B cell (primary cell): Measurements from ENCODE around the gene GLRA3. TPM values are rescaled to one million over a fixed set of nuclear protein-coding genes. Genes with fewer than 3 reads are reported as not detected.

Source experiments
- ATAC-seq: fragments of 200-7000 bp; cut with Tn5 transposase; one replicate; pipeline ENCODE4 v1.10.0; 2021; ENCODE audit warnings: low read depth, mild to moderate bottlenecking, moderate number of reproducible peaks, moderate library complexity
- CTCF ChIA-PET: fragments of 350-600 bp; sonication (Branson Sonifier 250); formaldehyde crosslinking; loops from one replicate; lab custom pipeline; 2021; ENCODE audit warnings: antibody characterized with exemption, inconsistent platforms; lab: Charles Lee
- POLR2A ChIA-PET: fragments of 350-600 bp; sonication (Branson Sonifier 250); formaldehyde crosslinking; loops from one replicate; lab custom pipeline; 2021; ENCODE audit warnings: antibody characterized with exemption; lab: Charles Lee
- DNase-seq: peaks from one replicate; pipeline ENCODE4 v3.0.0; 2013
- H2AFZ ChIP-seq: 2 replicates; pipeline ENCODE4 v1.6.1; 2012; ENCODE audit warnings: mild to moderate bottlenecking, low read depth, low read length; ENCODE audit not compliant: insufficient read depth, poor library complexity, severe bottlenecking
- H3K27ac ChIP-seq, 2 donors: 1 replicate in 1 of 2; 2 replicates in 1 of 2; pipeline ENCODE4 v1.5.1; 2012 to 2013; ENCODE audit warnings: low read length in 2 of 2, mild to moderate bottlenecking in 2 of 2, moderate library complexity in 1 of 2
- H3K27me3 ChIP-seq, 4 experiments: fragments of 200-600 bp in 1 of 4; sonication (generic) in 1 of 4; replicated peaks in 1 of 4; 1 replicate in 2 of 4; 2 replicates in 2 of 4; pipeline versions ENCODE4 v1.6.1 to v1.7.0; 2013 to 2016; ENCODE audit warnings: low read length in 3 of 4, mild to moderate bottlenecking in 2 of 4, mixed read lengths in 1 of 4, moderate library complexity in 1 of 4; ENCODE audit not compliant: insufficient read depth in 4 of 4, control insufficient read depth in 3 of 4; ENCODE audit errors: control extremely low read depth in 1 of 4
- H3K36me3 ChIP-seq, 2 experiments: replicated peaks in 1 of 2; 1 replicate in 1 of 2; 2 replicates in 1 of 2; pipeline versions ENCODE4 v1.6.1 to v1.7.1; 2013; ENCODE audit warnings: low read length in 1 of 2; ENCODE audit not compliant: insufficient read depth in 2 of 2, control insufficient read depth in 1 of 2; ENCODE audit errors: control extremely low read depth in 1 of 2, extremely low read depth in 1 of 2
- H3K4me1 ChIP-seq, 2 donors: fragments of 200-600 bp in 1 of 2; sonication (generic) in 1 of 2; 1 replicate in 1 of 2; 2 replicates in 1 of 2; pipeline versions ENCODE4 v1.5.1 to v1.6.1; 2013 to 2017; ENCODE audit warnings: low read length in 2 of 2; ENCODE audit not compliant: control insufficient read depth in 2 of 2, insufficient read depth in 2 of 2
- H3K4me2 ChIP-seq: replicated peaks from 2 replicates; pipeline ENCODE3; 2012; ENCODE audit warnings: mild to moderate bottlenecking, low read depth, low read length; ENCODE audit not compliant: poor library complexity, severe bottlenecking
- H3K4me3 ChIP-seq, 5 experiments: fragments of 200-600 bp in 1 of 5; sonication (generic) in 1 of 5; 1 replicate in 3 of 5; 2 replicates in 2 of 5; pipeline versions ENCODE4 v1.5.1 to v1.7.0; 2011 to 2016; ENCODE audit warnings: low read length in 4 of 5, mild to moderate bottlenecking in 4 of 5, low read depth in 2 of 5, control low read depth in 1 of 5, moderate library complexity in 1 of 5; ENCODE audit not compliant: insufficient read depth in 1 of 5; ENCODE audit errors: control extremely low read depth in 1 of 5, extremely low read depth in 1 of 5
- H3K79me2 ChIP-seq: fragments of 200-600 bp; sonication (generic); one replicate; pipeline ENCODE4 v1.6.0; 2016; ENCODE audit warnings: low read length; ENCODE audit not compliant: control insufficient read depth, insufficient read depth
- H3K9ac ChIP-seq: fragments of 200-600 bp; sonication (generic); 2 replicates; pipeline ENCODE4 v1.6.1; 2017; ENCODE audit warnings: mild to moderate bottlenecking, low read length, moderate library complexity
- H3K9me3 ChIP-seq, 3 donors: one replicate each; pipeline versions ENCODE4 v1.6.1 to v1.7.1; 2013; ENCODE audit warnings: low read length in 2 of 3; ENCODE audit not compliant: control insufficient read depth in 2 of 3, insufficient read depth in 1 of 3; ENCODE audit errors: control extremely low read depth in 1 of 3
- H4K20me1 ChIP-seq: 2 replicates; pipeline ENCODE4 v1.6.0; 2012; ENCODE audit warnings: mild to moderate bottlenecking, low read length; ENCODE audit not compliant: insufficient read depth, control insufficient read depth, poor library complexity, severe bottlenecking
- H3K27ac Mint-ChIP-seq: one replicate; pipeline ENCODE4 v1.8.0; 2021; ENCODE audit warnings: mixed read lengths
- H3K27me3 Mint-ChIP-seq: one replicate; pipeline ENCODE4 v1.8.0; 2021; ENCODE audit warnings: mixed read lengths
- H3K4me1 Mint-ChIP-seq: one replicate; pipeline ENCODE4 v1.8.0; 2021; ENCODE audit warnings: mixed read lengths
- H3K4me3 Mint-ChIP-seq: one replicate; pipeline ENCODE4 v1.8.0; 2021; ENCODE audit warnings: mixed read lengths
- H3K9me3 Mint-ChIP-seq: one replicate; pipeline ENCODE4 v1.8.0; 2022; ENCODE audit warnings: mixed read lengths; ENCODE audit not compliant: insufficient read depth
- EZH2 ChIP-seq: IDR thresholded peaks from 2 replicates; pipeline ENCODE4 v1.6.1; 2012; ENCODE audit warnings: borderline replicate concordance, low read depth, mild to moderate bottlenecking, moderate library complexity, low read length; ENCODE audit not compliant: insufficient read depth, poor library complexity, severe bottlenecking
- WGBS: methylation state at CpG from one replicate; pipeline ENCODE4 v1.1.5; 2013; ENCODE audit warnings: missing lambda C conversion rate; ENCODE audit not compliant: insufficient coverage; 5-methylcytosine and 5-hydroxymethylcytosine counted together
- intact Hi-C: fragments of 100-400 bp; cut with micrococcal nuclease; formaldehyde crosslinking; loops from one replicate; pipeline ENCODE4 v1.10.0; 2022
- polyA plus RNA-seq: library from polyadenylated mRNA; depleted of rRNA; stranded (reverse); fragments of >200 nt; gene quantifications from 2 replicates; pipeline ENCODE4 v1.2.3, GENCODE V29; 2012
- total RNA-seq, 2 donors: library from RNA; stranded (reverse); fragments of 120-200 nt in 1 of 2; gene quantifications; 1 replicate in 1 of 2; 2 replicates in 1 of 2; pipeline versions ENCODE4 v1.2.3 to v1.2.4, GENCODE V29; 2013 to 2022
- TF ChIP-seq, protein P1 (sequence below): fragments of 200-600 bp; IDR thresholded peaks from one replicate; pipeline ENCODE4 v1.8.0; 2022; ENCODE audit warnings: antibody characterized with exemption, mild to moderate bottlenecking

The GLRA3 gene
- total and polyA plus RNA-seq, 2 donors (not counting 1 experiment from before 2014, with no cell fraction given) = 0.12 to 0.30 TPM

DNA sequence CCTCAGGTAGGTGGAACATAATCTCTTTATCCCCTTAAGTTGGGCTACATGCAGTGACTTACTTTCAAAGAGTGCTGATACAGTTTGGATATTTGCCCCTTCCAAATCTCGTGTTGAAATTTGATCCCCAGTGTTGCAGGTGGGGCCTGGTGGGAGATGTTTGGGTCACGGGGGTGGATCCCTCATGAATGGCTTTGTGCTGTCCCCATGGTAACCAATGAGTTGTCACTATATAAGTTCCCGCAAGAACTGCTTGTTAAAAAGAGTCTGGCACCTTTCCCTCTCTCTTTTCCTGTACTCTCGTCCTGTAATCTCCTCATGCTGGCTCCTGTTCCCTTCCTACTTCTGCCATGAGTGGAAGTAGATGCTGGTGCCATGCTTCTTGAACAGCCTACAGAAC lies 71.3 kb downstream of the GLRA3 start:
- no peaks in the 10 kb centered on the region for H3K4me1 Mint-ChIP-seq
- no peaks in the 10 kb centered on the region for H3K9me3 ChIP-seq
- H3K9ac ChIP-seq = no peak overlapping the region
- ChIA-PET CTCF (no interaction called here), POLR2A (no interaction called here)
- no peak for ATAC-seq
- H3K4me3 Mint-ChIP-seq = no peak overlapping the region
- no peak overlapping the region for H3K4me2 ChIP-seq
- H3K27me3 Mint-ChIP-seq = no peaks in the 10 kb centered on the region
- no peaks in the 10 kb centered on the region for H3K36me3 ChIP-seq
- no peaks in the 10 kb centered on the region for H3K9me3 Mint-ChIP-seq
- DNase-seq = no peak
- no peaks in the 10 kb centered on the region for H3K4me1 ChIP-seq
- H4K20me1 ChIP-seq = no peaks in the 10 kb centered on the region
- 92% methylated on average over 2 of the region's 4 CpGs for WGBS
- H3K27me3 ChIP-seq = no peaks in the 10 kb centered on the region
- TF ChIP-seq, protein P1, sequence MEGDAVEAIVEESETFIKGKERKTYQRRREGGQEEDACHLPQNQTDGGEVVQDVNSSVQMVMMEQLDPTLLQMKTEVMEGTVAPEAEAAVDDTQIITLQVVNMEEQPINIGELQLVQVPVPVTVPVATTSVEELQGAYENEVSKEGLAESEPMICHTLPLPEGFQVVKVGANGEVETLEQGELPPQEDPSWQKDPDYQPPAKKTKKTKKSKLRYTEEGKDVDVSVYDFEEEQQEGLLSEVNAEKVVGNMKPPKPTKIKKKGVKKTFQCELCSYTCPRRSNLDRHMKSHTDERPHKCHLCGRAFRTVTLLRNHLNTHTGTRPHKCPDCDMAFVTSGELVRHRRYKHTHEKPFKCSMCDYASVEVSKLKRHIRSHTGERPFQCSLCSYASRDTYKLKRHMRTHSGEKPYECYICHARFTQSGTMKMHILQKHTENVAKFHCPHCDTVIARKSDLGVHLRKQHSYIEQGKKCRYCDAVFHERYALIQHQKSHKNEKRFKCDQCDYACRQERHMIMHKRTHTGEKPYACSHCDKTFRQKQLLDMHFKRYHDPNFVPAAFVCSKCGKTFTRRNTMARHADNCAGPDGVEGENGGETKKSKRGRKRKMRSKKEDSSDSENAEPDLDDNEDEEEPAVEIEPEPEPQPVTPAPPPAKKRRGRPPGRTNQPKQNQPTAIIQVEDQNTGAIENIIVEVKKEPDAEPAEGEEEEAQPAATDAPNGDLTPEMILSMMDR = no peak
- TF ChIP-seq EZH2 = no peak
- intact Hi-C loops = no loop called here
- no peak overlapping the region for H3K27ac ChIP-seq
- H3K4me3 ChIP-seq = no peak overlapping the region
- H2AFZ ChIP-seq = no peak overlapping the region
- no peaks in the 10 kb centered on the region for H3K79me2 ChIP-seq
- H3K27ac Mint-ChIP-seq = no peak overlapping the region

DNA sequence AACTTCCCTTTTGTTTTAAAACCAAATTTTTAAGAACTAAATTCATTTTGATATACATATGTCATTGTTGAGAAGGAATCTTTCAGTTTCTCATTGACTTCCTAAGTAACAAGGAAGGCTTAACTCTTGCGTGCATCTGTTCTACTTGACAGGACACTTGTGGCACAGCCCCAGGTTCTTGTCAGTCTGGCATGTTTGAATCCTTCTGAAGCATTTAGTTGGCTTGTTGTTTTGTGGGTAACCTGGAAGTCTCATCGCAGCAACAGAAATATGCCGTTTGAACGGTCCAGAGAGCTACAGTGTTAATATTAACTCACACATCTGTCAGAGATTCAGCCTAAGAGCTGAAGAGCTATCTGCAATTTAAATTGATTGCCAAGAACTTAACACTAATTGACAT lies 76.0 kb downstream of the GLRA3 start:
- Histone ChIP-seq H3K79me2 (no peaks in the 10 kb centered on the region), H3K9ac (no peak overlapping the region), H3K27ac (no peak overlapping the region), H3K9me3 (no peaks in the 10 kb centered on the region), H3K4me1 (no peaks in the 10 kb centered on the region), H2AFZ (no peak overlapping the region), H4K20me1 (no peaks in the 10 kb centered on the region), H3K36me3 (no peaks in the 10 kb centered on the region), H3K4me2 (no peak overlapping the region), H3K4me3 (no peak overlapping the region), H3K27me3 (no peaks in the 10 kb centered on the region)
- no CpG with 5 or more reads among the region's 4 CpGs for WGBS
- CTCF ChIA-PET = interaction anchor here (2.1 kb wide), 1 partner anchor 11 kb away, joined by 5 read pairs; no protein-coding TSS in a partner anchor
- Mint-ChIP-seq H3K4me1 (no peaks in the 10 kb centered on the region), H3K27ac (no peak overlapping the region), H3K27me3 (no peaks in the 10 kb centered on the region), H3K9me3 (no peaks in the 10 kb centered on the region), H3K4me3 (no peak overlapping the region)
- ATAC-seq (no peak), DNase-seq (no peak)
- POLR2A ChIA-PET = no interaction called here
- intact Hi-C loops = no loop called here
- no peak for TF ChIP-seq EZH2
- TF ChIP-seq, protein P1 = no peak
